ENCODE measurements around the gene TESK2. TPM values are rescaled to one million over a fixed set of nuclear protein-coding genes. Genes with fewer than 3 reads are reported as not detected.

TESK2 gene
- polyA plus RNA-seq, 1 donor from 2014 or later: 0.51 TPM

DNA sequence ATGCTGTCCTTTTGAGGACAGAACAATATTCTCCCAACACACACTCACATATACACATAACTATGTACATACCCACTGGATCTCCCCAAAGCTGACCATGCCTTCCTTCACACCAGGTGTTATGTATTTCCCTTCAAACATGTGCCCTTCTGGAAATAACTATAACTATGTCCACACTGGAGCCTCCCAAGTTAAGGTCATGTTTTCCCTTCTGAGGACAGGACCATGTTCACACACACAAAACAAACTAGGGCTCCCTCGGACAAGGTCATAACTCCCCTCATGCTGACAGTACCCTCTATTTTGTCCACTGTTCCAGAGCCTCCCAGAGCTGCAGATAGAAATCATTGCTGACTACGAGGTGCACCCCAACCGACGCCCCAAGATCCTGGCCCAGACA, 16.9 kb upstream of the TESK2 start:
- Histone ChIP-seq H3K9me3 (ENCODE audit: low read length) (no peaks in the 10 kb centered on the region), H3K79me2 (replicated peaks; ENCODE audit: insufficient read depth, low read length) (no peaks in the 10 kb centered on the region), H3K27me3 (ENCODE audit: insufficient read depth, low read depth, low read length) (no peaks in the 10 kb centered on the region), H3K9me2 (ENCODE audit: insufficient read depth, low read length) (no peaks in the 10 kb centered on the region), H3F3A (ENCODE audit: insufficient read depth, low read length, poor library complexity, severe bottlenecking) (no peaks in the 10 kb centered on the region), H3K27ac (ENCODE audit: low read length) (no peak overlapping the region), H3K4me2 (ENCODE audit: low read length) (no peak overlapping the region), H4K20me1 (ENCODE audit: insufficient read depth) (no peaks in the 10 kb centered on the region), H3K4me3 (ENCODE audit: low read length) (no peak overlapping the region), H3K9ac (ENCODE audit: low read length) (no peak overlapping the region), H3K36me3 (ENCODE audit: insufficient read depth, low read length) (no peaks in the 10 kb centered on the region), H2AFZ (ENCODE audit: low read depth, low read length) (no peak overlapping the region)
- TF ChIP-seq EZH2 (IDR thresholded peaks at IDR 0.05; ENCODE audit: borderline replicate concordance, insufficient read depth, low read length, poor library complexity, severe bottlenecking): no peak
- TF ChIP-seq POLR2AphosphoS5 (IDR thresholded peaks at IDR 0.05): no peak
- TF ChIP-seq, protein P1, sequence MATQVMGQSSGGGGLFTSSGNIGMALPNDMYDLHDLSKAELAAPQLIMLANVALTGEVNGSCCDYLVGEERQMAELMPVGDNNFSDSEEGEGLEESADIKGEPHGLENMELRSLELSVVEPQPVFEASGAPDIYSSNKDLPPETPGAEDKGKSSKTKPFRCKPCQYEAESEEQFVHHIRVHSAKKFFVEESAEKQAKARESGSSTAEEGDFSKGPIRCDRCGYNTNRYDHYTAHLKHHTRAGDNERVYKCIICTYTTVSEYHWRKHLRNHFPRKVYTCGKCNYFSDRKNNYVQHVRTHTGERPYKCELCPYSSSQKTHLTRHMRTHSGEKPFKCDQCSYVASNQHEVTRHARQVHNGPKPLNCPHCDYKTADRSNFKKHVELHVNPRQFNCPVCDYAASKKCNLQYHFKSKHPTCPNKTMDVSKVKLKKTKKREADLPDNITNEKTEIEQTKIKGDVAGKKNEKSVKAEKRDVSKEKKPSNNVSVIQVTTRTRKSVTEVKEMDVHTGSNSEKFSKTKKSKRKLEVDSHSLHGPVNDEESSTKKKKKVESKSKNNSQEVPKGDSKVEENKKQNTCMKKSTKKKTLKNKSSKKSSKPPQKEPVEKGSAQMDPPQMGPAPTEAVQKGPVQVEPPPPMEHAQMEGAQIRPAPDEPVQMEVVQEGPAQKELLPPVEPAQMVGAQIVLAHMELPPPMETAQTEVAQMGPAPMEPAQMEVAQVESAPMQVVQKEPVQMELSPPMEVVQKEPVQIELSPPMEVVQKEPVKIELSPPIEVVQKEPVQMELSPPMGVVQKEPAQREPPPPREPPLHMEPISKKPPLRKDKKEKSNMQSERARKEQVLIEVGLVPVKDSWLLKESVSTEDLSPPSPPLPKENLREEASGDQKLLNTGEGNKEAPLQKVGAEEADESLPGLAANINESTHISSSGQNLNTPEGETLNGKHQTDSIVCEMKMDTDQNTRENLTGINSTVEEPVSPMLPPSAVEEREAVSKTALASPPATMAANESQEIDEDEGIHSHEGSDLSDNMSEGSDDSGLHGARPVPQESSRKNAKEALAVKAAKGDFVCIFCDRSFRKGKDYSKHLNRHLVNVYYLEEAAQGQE (IDR thresholded peaks at IDR 0.05; ENCODE audit: borderline replicate concordance): no peak
- TF ChIP-seq EP300 (conservative IDR thresholded peaks at IDR 0.05; ENCODE audit: poor library complexity, severe bottlenecking): no peak
- no peak for TF ChIP-seq TAF1 (IDR thresholded peaks at IDR 0.05; ENCODE audit: low read depth)
- TF ChIP-seq SMC3 (conservative IDR thresholded peaks at IDR 0.05; ENCODE audit: poor library complexity): no peak
- TF ChIP-seq, protein P2, sequence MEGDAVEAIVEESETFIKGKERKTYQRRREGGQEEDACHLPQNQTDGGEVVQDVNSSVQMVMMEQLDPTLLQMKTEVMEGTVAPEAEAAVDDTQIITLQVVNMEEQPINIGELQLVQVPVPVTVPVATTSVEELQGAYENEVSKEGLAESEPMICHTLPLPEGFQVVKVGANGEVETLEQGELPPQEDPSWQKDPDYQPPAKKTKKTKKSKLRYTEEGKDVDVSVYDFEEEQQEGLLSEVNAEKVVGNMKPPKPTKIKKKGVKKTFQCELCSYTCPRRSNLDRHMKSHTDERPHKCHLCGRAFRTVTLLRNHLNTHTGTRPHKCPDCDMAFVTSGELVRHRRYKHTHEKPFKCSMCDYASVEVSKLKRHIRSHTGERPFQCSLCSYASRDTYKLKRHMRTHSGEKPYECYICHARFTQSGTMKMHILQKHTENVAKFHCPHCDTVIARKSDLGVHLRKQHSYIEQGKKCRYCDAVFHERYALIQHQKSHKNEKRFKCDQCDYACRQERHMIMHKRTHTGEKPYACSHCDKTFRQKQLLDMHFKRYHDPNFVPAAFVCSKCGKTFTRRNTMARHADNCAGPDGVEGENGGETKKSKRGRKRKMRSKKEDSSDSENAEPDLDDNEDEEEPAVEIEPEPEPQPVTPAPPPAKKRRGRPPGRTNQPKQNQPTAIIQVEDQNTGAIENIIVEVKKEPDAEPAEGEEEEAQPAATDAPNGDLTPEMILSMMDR (IDR thresholded peaks at IDR 0.05; ENCODE audit: poor library complexity, severe bottlenecking): no peak
- TF ChIP-seq RAD21 (conservative IDR thresholded peaks at IDR 0.05): no peak
- TF ChIP-seq MXI1 (conservative IDR thresholded peaks at IDR 0.05; ENCODE audit: poor library complexity, severe bottlenecking): no peak

DNA sequence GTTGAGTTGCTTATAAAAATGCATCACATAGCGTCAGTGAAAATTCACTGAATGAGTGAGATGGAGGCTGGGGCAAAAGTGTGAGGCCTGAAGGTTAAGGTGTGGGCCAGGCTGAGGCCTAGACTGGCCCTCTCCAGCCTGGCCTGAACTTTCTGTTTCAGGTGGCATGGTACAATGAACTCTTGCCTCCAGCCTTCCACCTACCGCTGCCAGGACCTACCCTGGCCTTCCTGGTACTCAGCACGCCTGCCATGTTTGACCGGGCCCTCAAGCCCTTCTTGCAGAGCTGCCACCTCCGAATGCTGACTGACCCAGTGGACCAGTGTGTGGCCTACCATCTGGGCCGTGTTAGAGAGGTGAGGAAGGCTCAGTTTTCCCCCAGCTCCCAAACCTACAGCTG, 16.2 kb upstream of the TESK2 start:
- no peak overlapping the region for H2AFZ ChIP-seq (ENCODE audit: low read depth, low read length)
- H3K36me3 ChIP-seq (ENCODE audit: insufficient read depth, low read length): no peaks in the 10 kb centered on the region
- no peaks in the 10 kb centered on the region for H3K79me2 ChIP-seq (replicated peaks; ENCODE audit: insufficient read depth, low read length)
- no peaks in the 10 kb centered on the region for H3K9me2 ChIP-seq (ENCODE audit: insufficient read depth, low read length)
- no peak overlapping the region for H3K27ac ChIP-seq (ENCODE audit: low read length)
- no peaks in the 10 kb centered on the region for H4K20me1 ChIP-seq (ENCODE audit: insufficient read depth)
- no peak overlapping the region for H3K9ac ChIP-seq (ENCODE audit: low read length)
- H3K9me3 ChIP-seq (ENCODE audit: low read length): no peaks in the 10 kb centered on the region
- H3K4me3 ChIP-seq (ENCODE audit: low read length): no peak overlapping the region
- H3K4me2 ChIP-seq (ENCODE audit: low read length): no peak overlapping the region
- no peaks in the 10 kb centered on the region for H3F3A ChIP-seq (ENCODE audit: insufficient read depth, low read length, poor library complexity, severe bottlenecking)
- H3K27me3 ChIP-seq (ENCODE audit: insufficient read depth, low read depth, low read length): no peaks in the 10 kb centered on the region
- TF ChIP-seq TAF1 (IDR thresholded peaks at IDR 0.05; ENCODE audit: low read depth): no peak
- TF ChIP-seq, protein P1 (IDR thresholded peaks at IDR 0.05; ENCODE audit: borderline replicate concordance): no peak
- no peak for TF ChIP-seq MXI1 (conservative IDR thresholded peaks at IDR 0.05; ENCODE audit: poor library complexity, severe bottlenecking)
- TF ChIP-seq SMC3 (conservative IDR thresholded peaks at IDR 0.05; ENCODE audit: poor library complexity): no peak
- TF ChIP-seq, protein P2 (IDR thresholded peaks at IDR 0.05; ENCODE audit: poor library complexity, severe bottlenecking): no peak
- TF ChIP-seq EP300 (conservative IDR thresholded peaks at IDR 0.05; ENCODE audit: poor library complexity, severe bottlenecking): no peak
- no peak for TF ChIP-seq RAD21 (conservative IDR thresholded peaks at IDR 0.05)
- no peak for TF ChIP-seq POLR2AphosphoS5 (IDR thresholded peaks at IDR 0.05)
- no peak for TF ChIP-seq EZH2 (IDR thresholded peaks at IDR 0.05; ENCODE audit: borderline replicate concordance, insufficient read depth, low read length, poor library complexity, severe bottlenecking)

Data from neural cell (in vitro differentiated cells).